ENCODE results near the gene MYO1B. TPM values are rescaled to one million over a fixed set of nuclear protein-coding genes. Genes with fewer than 3 reads are reported as not detected.
"Not testable (repeated sequence)": the region's sequence is repeated elsewhere in the genome, so short reads cannot be mapped to it uniquely, and the experiment has no call there.

MYO1B gene
- total RNA-seq, 1 experiment from 2014 or later = 43.2 TPM

- H3K18ac ChIP-seq (ENCODE audit: insufficient read length, low read depth, low read length) = no peak overlapping the region
- no peak for TF ChIP-seq CTCF (conservative IDR thresholded peaks at IDR 0.05)
- H2BK20ac ChIP-seq (ENCODE audit: low read depth, low read length, poor library complexity, severe bottlenecking) = no peak overlapping the region
- no peak overlapping the region for H2AK5ac ChIP-seq (ENCODE audit: insufficient read length, low read length)
- H3K9ac ChIP-seq (ENCODE audit: extremely low read depth, insufficient read length, low read length) = no peak overlapping the region
- no peak overlapping the region for H3K4ac ChIP-seq (ENCODE audit: low read depth, low read length)
- no peak overlapping the region for H3K23ac ChIP-seq (ENCODE audit: insufficient read length, low read depth, low read length)
- no CpG with 5 or more reads among the region's 6 CpGs for WGBS (ENCODE audit: extremely low coverage, insufficient read length, low lambda C conversion rate)
- peaks cover 5% of the 10 kb centered on the region for H3K9me3 ChIP-seq (ENCODE audit: control insufficient read depth, low read depth, low read length)
- Mint-ChIP-seq H3K36me3 (ENCODE audit: insufficient read depth in 1 of 3, low read depth in 3 of 3) (peaks cover 5 to 14% (median 10%) of the 10 kb centered on the region in 3 experiments; a peak in 6 of 7 replicates), H3K9me3 (peaks cover 21 to 22% of the 10 kb centered on the region in 2 experiments), H3K27ac (no peak overlapping the region), H3K4me3 (no peak overlapping the region), H3K4me1 (no peaks in the 10 kb centered on the region), H3K27me3 (ENCODE audit: low read depth) (no peaks in the 10 kb centered on the region)
- no peaks in the 10 kb centered on the region for H3K4me1 ChIP-seq (ENCODE audit: insufficient read depth, low read length)
- no peak overlapping the region for H2BK12ac ChIP-seq (ENCODE audit: insufficient read length, low read depth, low read length)
- no peak overlapping the region for H4K8ac ChIP-seq (replicated peaks; ENCODE audit: insufficient read length, low read depth, low read length)
- H2AFZ ChIP-seq (ENCODE audit: low read length) = no peak overlapping the region
- no peaks in the 10 kb centered on the region for H3K23me2 ChIP-seq (ENCODE audit: insufficient read length, low read depth, low read length, poor library complexity, severe bottlenecking)
- H3K14ac ChIP-seq (ENCODE audit: insufficient read depth, low read length) = no peak overlapping the region
- H3K4me2 ChIP-seq (ENCODE audit: insufficient read depth, insufficient read length, low read length) = no peak overlapping the region
- H3K56ac ChIP-seq (ENCODE audit: insufficient read length, low read depth, low read length) = no peak overlapping the region
- H4K5ac ChIP-seq (ENCODE audit: insufficient read length, low read depth, low read length) = no peak overlapping the region
- H2BK15ac ChIP-seq (ENCODE audit: low read depth, low read length) = no peak overlapping the region
- H3K79me2 ChIP-seq (ENCODE audit: insufficient read depth, low read length) = no peaks in the 10 kb centered on the region
- no peaks in the 10 kb centered on the region for H3K27me3 ChIP-seq (ENCODE audit: insufficient read depth, low read length)
- H4K91ac ChIP-seq (ENCODE audit: insufficient read length, low read depth, low read length) = no peak overlapping the region
- DNase-seq = no peak
- H2BK5ac ChIP-seq (ENCODE audit: insufficient read length, low read length) = no peak overlapping the region
- no peak overlapping the region for H3K27ac ChIP-seq (ENCODE audit: insufficient read length, low read depth, low read length)
- no peak overlapping the region for H2BK120ac ChIP-seq (ENCODE audit: low read depth, low read length, poor library complexity, severe bottlenecking)
- H3K79me1 ChIP-seq (ENCODE audit: insufficient read depth, low read depth, low read length, poor library complexity, severe bottlenecking) = no peaks in the 10 kb centered on the region
- no peaks in the 10 kb centered on the region for H4K20me1 ChIP-seq (ENCODE audit: control insufficient read depth, insufficient read depth, insufficient read length)
- no peak overlapping the region for H3T11ph ChIP-seq (ENCODE audit: low read length)
These were observed 208.6 kb downstream of the MYO1B start for GRCh38 chr2:191453761-191454160.

DNA sequence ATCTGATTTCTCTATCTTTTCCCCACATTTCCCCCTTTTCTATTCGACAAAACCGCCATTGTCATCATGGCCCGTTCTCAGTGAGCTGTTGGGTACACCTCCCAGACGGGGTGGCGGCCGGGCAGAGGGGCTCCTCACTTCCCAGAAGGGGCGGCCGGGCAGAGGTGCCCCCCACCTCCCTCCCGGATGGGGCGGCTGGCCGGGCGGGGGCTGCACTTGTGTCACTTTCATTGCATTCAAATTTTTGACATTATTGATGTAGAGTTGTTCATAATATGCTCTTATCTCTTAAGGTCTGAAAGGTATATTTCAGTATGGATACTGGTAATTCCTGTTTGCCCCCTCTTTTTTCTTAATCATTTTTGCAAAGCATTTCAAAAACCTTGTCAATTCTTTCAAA lies 211.3 kb downstream of the MYO1B start:
- not testable (repeated sequence) for H3K23ac ChIP-seq (ENCODE audit: insufficient read length, low read depth, low read length); H4K91ac ChIP-seq (ENCODE audit: insufficient read length, low read depth, low read length); H2AK5ac ChIP-seq (ENCODE audit: insufficient read length, low read length); H4K5ac ChIP-seq (ENCODE audit: insufficient read length, low read depth, low read length); H3K27ac ChIP-seq (ENCODE audit: insufficient read length, low read depth, low read length); H3K4me1 Mint-ChIP-seq; H2AFZ ChIP-seq (ENCODE audit: low read length); H2BK120ac ChIP-seq (ENCODE audit: low read depth, low read length, poor library complexity, severe bottlenecking); H3K4me1 ChIP-seq (ENCODE audit: insufficient read depth, low read length); H3K27me3 ChIP-seq (ENCODE audit: insufficient read depth, low read length); H3K18ac ChIP-seq (ENCODE audit: insufficient read length, low read depth, low read length); H3K9ac ChIP-seq (ENCODE audit: extremely low read depth, insufficient read length, low read length); H3K4ac ChIP-seq (ENCODE audit: low read depth, low read length); H3K14ac ChIP-seq (ENCODE audit: insufficient read depth, low read length); DNase-seq; H3K23me2 ChIP-seq (ENCODE audit: insufficient read length, low read depth, low read length, poor library complexity, severe bottlenecking); H3K56ac ChIP-seq (ENCODE audit: insufficient read length, low read depth, low read length); H3K79me1 ChIP-seq (ENCODE audit: insufficient read depth, low read depth, low read length, poor library complexity, severe bottlenecking); H4K8ac ChIP-seq (replicated peaks; ENCODE audit: insufficient read length, low read depth, low read length); H3K9me3 ChIP-seq (ENCODE audit: control insufficient read depth, low read depth, low read length); H2BK15ac ChIP-seq (ENCODE audit: low read depth, low read length); H3K4me3 Mint-ChIP-seq; H3T11ph ChIP-seq (ENCODE audit: low read length); H2BK20ac ChIP-seq (ENCODE audit: low read depth, low read length, poor library complexity, severe bottlenecking); H4K20me1 ChIP-seq (ENCODE audit: control insufficient read depth, insufficient read depth, insufficient read length); H2BK5ac ChIP-seq (ENCODE audit: insufficient read length, low read length); H3K79me2 ChIP-seq (ENCODE audit: insufficient read depth, low read length); H3K4me2 ChIP-seq (ENCODE audit: insufficient read depth, insufficient read length, low read length); H2BK12ac ChIP-seq (ENCODE audit: insufficient read length, low read depth, low read length); H3K27ac Mint-ChIP-seq; H3K27me3 Mint-ChIP-seq (ENCODE audit: low read depth)
- H3K9me3 Mint-ChIP-seq = peaks cover 25 to 30% of the 10 kb centered on the region in 2 experiments
- no CpG with 5 or more reads among the region's 12 CpGs for WGBS (ENCODE audit: extremely low coverage, insufficient read length, low lambda C conversion rate)
- H3K36me3 Mint-ChIP-seq (ENCODE audit: insufficient read depth in 1 of 3, low read depth in 3 of 3) = peaks cover 5 to 23% (median 10%) of the 10 kb centered on the region in 3 experiments; a peak in 6 of 7 replicates

Measured in H9 (cell line).